IPS-11a (cell line): Measurements from ENCODE around the gene RAB44.

Experiments used
- H3K4me3 ChIP-seq: one replicate; pipeline ENCODE4 v1.5.1; 2013; ENCODE audit warnings: low read depth, low read length, control low read depth

Gene RAB44

DNA sequence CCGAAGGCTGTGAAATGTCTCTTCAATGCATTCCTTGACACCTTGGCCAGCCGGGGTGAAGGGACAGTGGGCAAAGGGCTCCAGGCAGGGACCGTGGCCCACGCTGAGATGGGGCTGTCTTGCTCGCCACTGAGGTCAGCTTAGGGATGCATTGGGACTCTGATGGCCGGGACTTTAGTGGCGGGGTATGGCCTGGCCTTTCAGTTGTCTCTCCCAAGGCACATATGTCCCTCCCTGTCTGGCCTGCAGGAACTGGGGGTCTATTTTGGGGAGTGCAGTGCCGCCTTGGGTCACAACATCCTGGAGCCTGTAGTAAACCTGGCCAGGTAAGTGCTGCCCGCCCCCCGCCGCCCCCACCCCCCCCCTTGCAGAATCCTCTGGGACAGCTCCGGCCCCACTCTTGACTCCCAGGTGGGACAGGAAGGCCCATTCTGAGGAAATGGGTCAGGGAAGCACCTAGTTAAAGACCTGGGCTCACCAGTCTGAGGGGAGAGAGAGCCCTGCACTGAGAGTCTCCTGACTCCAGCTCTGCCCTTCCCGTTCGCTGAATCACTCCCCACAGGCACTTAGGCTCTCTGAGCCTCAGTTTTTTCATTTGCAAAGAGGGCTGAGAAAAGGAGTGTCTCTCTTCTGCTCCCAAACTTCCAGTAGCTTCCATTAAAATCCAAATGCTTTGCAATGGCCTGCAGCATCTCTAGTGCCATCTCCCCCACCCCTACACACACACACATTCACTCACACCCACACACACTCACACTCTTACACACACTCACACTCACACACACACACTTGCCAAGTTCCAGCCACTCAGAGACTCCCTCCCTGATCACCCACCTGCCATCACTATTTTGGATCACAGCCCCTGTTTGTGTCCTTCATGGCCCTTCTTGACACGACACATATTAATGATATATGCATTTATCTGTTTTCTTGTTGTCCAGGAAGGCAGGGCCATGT, 33.1 kb downstream of the RAB44 start:
- no peak overlapping the region for H3K4me3 ChIP-seq

DNA sequence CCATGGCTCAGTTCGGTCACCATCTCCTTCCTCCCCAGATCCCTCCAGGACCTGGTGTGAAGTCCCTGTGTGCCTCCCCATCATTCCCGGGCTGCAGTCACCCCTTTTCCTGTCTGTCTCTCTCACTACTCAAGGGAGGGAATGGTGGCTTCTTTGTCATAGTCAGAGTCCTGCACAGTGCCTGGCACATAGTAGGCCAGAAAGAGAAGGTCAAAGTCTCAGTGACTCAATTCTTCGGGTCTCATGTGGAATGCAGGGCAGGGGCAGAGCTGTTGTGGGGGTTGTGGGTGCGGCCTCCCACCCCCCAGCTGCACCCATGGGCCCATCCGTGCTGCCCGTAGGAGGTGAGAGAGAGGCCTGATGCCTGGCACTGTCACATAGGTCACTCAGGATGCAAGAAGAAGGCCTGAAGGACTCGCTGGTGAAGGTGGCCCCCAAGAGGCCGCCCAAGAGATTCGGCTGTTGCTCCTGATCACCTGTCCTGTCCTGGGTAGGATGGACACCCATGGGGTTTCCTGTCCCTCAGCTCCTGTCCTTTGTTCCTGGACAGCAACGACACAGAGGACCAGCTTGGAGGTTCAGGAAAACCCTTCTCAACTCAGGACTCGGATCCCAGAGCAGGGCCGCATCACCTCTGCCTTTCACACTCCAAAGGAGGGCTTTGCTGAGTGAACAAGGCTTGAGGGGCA, 34.1 kb downstream of the RAB44 start:
- H3K4me3 ChIP-seq = no peak overlapping the region

DNA sequence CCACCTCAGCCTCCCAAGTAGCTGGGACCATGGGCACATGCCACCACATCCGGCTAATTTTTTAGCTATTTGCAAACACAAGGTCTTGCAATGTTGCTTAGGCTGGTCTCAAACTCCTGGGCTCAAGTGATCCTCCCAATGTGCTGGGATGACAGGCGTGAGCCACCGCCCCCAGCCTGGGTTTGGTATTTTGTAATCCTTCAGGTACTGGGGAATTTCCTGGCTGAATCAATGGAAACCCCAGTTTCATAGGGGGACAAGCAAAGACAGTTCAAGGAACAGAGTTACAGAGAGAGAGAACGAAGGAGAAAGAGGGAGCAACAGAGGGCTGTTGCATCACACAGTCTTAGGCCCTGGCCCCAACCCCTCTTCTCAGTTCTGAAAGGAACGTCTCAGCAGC, 35.7 kb downstream of the RAB44 start:
- no peak overlapping the region for H3K4me3 ChIP-seq

DNA sequence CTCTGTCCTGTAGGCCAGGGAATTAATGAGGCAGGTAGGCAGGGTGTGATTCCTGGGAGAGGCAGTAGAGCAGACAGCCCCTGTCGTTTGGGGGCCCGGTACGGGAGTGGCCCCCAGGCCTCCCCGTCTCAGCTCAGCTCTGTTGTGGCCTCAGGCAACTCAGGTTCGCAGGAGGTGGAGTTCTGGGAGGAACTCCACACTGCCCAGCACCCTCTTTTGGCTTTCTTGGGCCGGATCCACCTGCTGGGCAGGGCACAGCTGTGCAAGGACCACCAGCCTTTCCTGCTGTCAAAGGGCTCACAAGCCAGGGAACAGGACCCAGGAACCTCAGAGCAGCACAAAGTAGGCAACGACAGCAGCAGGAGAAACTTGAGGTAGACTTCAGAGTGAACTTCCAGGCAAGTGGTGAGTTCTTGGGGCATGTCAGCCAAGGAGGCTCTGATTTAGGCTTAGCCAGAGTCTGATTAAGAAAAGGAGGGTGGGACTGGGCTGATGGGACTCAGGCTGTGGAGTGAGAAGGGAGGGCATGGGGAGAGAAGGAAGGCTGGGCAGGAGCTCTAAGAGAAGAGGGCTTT, 36.9 kb downstream of the RAB44 start:
- no peak overlapping the region for H3K4me3 ChIP-seq

DNA sequence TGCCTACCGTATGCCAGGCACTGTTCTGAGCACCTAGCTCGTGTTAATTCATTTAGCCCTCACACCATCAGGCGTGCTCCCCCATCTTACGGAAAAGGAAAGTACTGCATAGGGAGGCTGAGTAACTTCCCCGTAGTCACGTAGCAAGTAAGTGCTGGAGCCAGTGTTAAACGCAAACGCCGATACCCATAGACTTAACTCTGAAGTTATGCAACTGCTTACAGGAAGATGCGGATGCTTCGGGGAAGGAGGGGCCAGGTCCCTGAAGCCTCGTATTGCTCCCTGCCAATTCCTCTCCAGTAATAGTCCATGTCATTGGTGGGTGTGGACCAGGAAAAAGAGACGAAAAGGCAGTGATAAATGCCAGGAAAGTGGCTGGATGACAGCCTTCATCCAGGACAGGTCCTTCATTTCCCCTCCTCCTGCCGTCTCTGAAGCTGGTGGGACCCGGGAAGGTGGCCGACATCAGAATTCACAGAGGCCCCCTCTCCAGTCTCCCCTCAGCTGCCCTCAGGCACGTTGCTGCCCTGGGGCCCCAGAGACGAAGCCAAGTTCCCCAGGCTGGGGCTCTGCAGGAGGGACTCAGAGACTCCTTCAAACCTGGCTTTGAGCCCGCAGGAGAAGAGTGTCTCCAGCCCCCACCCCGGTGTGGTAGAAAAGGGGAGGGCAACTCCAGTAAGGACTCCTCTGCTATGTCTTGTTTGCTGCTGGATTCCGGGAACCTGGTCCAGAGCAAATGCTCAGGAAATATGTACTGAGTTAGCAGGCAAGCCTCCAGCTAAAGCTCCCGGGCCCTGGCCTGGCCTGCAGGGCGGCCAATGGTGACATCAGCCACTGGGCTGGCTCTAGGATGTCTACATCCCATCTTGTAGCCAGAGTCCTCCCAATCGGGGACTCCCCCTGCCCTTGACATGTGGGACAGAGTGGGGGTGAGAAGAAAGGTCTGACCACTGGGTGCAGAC, 37.8 kb downstream of the RAB44 start:
- no peak overlapping the region for H3K4me3 ChIP-seq

DNA sequence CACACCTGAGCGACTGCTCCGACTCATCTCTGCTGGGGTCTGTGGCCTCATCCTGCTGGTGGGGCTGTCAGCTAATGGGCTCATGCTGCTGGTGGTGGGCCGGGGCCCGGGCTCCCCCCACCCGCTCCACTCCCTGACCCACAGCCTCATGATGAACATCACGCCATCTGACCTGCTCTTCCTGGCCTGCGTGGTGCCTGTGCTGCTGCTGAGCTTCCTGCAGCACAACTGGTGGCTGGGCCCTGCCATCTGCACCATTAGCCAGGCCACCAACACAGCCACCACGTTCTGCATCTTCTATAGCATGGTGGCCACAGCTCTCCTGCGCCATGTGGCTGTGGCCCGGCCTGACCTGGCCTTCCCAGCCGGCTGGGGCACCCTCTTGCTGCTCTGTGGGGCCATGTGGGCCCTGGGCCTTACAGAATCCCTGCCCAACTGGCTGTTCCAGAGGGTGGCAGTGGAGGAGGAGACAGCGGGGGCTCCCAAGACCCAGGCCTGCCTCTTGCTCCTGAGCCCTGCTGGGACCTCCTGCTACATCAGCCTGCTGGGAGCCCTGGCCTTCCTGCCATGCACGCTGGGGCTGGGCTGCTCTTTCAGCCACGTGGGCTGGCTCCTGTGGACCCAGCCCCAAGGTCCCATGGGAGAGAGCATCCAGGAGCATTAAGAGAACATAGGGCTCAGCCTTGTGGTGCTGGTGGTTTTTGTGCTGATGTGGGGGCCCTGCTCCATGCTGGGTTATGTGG, 39.6 kb downstream of the RAB44 start:
- no peak overlapping the region for H3K4me3 ChIP-seq

DNA sequence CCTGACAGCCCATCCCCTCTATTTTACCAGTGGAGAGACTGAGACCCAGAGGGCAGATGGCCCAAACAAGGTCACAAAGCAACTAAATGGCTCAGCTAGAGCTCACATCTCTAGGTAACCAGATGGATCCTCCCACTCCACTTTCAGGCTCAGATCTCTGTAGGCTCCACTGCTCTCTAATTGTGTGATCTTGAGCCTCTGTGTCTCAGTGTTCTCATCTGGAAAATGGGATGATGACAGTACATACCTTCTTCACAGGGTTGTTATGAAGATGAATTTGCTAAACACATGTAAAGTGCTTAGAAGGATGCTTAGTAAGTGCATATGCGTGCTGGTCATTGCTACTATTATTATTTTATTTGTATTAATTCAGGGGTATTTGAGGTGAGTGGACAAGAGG, 40.5 kb downstream of the RAB44 start:
- no peak overlapping the region for H3K4me3 ChIP-seq

DNA sequence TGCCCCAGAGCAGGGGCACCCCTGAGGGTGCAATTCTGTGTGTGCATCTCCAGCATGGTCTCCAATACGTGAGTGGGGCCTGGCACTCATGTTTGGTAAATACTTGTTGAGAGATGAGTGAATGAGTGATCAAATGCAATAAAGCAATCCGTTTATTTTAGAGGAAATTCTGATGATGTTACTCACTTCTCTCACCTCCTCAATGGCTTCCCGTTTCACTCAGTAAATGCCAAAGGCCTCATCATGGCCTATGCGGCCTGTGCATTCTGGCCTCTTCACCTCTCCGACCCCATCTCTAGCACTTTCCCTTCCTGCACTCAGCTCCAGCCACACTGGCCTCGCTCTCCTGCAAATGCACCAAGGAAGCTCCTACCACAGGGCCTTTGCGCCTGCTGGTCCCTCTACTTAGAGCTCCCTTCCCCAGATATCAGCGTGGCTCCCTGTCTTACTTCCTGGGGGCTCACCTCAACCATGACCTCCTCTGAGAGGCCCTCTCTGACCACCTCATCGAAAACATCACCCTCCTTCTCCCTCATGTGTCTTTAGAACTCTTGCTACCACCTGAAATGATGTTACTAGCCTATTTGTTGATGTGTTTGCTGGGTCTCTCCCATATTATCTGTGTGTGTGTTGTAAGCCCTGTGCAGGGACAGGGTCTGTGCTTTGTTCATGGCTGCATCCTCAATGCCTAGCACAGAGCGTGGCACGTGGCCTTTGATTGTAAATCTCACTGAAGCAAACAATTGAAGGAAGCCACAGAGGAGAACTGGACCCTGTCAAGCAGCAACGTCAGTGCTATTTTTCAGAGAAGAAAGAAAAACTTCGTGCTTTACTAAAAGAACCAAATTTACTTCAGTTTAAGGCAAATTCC, 42.6 kb downstream of the RAB44 start:
- no peak overlapping the region for H3K4me3 ChIP-seq

DNA sequence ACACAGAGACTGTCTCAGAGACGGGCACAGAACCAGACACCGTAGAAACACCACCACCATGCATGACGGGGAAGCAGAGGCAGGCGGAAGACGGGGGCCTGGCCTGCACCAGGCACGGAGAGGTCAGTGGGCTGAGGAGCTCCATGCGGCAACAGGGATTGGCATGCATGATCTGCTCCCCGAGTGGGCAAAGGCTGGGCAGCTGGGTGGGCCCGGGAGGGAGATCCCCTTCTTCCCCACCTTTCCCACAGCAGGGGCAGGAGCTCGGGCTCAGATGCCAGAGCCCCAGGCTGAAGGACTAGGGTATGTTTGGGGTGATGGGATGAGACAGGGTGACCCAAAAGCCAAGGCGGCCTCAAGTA, 43.2 kb downstream of the RAB44 start:
- no peak overlapping the region for H3K4me3 ChIP-seq

DNA sequence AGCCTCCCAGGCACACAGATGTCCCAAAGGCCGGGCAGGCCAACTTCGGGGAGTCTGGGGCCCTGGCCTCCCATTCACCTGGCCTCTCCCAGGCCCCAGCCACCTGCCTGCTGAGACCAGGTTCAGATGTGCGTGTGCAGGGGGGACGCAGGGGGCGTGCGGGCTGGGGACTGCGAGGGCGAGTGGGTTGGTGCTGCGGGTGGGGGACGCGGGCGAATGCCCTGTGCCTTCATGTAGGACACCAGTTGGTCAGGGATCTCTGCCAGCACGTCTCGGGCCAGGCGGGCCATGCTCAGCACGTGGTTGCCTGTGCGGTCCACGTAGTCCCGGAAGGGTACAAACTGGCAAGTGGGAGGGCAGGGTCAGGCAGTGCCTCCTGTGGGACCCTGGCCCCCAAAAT, 44.5 kb downstream of the RAB44 start:
- H3K4me3 ChIP-seq = no peak overlapping the region

DNA sequence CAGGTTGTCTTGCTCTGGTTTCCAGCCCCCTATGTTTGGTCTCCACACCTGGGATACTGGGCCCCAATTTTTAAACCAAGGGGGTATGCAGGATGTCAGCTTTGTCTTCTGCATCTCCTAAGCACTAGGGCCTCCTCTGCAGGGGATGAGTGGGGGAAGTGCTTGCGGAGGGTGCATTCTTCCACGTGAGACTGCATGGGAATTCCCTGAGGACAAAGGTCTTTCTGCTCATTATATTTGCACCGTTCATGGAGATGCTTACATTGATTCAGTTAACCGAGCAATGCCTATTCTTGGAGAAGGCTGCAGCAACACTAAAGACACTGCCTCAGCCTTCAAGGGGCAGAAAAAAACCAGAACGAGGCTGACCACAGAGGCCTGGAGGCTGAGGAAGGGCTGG, 45.4 kb downstream of the RAB44 start:
- H3K4me3 ChIP-seq = no peak overlapping the region

DNA sequence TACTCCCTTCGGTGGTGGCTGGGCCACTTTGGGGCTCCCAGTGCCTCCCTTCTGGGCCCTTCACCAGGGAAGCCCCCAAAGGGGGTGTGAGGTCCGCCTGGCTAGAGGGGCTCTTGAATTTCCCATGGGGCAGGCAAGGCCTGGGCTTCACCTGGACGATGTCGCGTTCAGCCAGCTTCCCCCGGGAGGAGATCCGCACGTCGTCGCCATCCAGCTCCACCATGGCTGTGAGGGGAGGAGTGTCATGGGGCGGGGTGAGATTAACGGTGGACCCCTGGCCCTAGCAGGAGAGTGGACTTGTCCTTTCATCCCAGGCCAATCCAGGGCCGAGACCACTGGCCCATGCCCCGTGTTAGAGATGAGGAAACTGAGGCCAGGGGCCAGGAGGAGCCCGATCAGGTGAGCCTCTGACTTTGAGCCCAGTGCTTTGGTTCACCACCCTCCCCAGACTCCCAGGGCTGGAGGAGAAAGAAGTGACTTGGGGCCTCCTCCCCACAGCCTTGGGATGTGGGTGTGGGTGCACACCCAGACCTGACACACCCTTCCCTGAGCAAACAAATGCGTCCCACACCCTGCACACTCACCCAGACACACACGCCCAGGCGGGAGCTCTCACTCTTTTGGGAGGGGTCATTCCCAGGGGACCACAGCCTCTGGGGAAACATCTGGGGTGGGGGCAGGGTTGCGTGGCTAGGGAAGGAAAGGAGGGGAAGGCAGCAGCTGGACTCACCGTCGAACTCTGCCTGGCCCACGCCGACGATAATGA, 46.1 kb downstream of the RAB44 start:
- no peak overlapping the region for H3K4me3 ChIP-seq

DNA sequence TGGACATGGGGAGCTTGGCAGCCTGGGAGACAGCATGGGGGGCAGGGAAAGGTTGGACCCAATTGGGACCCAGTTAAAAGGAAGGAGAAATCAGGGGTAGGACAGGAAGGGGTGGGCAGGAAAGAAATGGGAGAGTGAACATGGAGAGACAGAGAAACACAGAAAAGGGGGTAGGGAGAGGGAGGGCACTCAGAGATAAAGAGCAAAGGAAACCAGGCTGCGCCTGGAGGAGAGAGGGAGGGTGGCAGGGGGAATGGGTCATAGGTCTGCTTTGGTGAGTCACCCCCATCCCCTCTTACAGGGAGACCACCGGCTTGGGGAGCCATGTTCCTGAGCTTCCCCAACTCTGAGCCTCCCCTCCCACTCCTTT, 46.7 kb downstream of the RAB44 start:
- H3K4me3 ChIP-seq = no peak overlapping the region

DNA sequence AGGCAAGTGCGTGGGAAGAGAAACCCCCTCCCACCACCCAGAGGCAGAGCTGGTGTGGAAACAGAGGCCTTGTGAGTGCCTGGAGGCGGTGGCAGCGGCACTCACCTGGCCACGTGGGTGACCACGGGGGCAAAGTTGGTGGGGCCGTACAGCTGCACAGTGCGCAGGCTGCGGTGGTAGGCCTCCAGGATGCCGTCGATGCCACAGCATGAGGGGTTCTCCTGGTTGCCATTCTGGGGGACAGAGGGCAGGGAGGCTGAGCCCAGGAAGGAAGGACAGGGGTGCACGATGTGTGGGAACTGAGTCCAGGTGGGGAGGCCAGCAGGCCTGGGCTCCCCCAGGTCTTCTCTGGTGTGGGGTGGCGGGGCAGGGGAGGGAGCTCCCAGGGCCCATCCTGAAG, 47.7 kb downstream of the RAB44 start:
- H3K4me3 ChIP-seq = no peak overlapping the region

DNA sequence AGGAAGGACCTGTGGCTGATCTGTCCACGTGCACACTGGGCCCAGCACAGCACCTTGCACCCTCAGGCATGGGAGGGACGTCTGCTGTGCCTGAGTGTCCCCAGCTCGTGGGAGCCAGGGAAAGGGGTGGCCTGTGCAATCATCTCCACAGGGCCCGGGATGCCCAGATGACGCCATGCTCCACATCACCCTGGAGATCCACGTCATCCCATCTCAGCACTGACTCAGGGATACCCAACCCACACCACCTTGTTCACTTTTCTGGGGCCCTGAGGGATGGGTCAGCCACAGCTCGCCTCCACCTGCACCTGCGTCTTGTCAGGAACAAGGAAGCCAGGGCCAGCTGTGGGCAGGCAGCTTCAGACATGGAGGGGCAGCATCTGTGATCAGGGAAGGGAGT, 48.2 kb downstream of the RAB44 start:
- no peak overlapping the region for H3K4me3 ChIP-seq

DNA sequence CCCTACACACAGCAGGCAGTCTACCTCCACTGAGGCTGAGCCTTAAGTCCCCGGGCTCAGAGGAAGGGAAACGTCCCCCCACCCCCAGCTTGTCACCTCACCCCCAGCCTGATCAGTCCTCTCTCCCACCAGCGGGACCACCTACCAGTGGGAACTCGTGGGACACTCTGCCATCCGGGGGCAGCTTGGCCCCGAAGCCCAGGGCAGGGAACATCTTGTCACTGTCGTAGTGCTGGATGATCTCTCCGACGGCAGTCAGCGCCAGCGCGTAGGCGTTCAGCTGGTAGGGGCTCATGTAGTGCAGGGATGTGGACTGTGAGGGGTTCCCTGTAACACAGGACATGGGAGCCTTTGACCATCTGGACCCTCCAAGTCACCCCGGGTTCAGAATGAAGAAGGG, 48.6 kb downstream of the RAB44 start:
- H3K4me3 ChIP-seq = no peak overlapping the region

DNA sequence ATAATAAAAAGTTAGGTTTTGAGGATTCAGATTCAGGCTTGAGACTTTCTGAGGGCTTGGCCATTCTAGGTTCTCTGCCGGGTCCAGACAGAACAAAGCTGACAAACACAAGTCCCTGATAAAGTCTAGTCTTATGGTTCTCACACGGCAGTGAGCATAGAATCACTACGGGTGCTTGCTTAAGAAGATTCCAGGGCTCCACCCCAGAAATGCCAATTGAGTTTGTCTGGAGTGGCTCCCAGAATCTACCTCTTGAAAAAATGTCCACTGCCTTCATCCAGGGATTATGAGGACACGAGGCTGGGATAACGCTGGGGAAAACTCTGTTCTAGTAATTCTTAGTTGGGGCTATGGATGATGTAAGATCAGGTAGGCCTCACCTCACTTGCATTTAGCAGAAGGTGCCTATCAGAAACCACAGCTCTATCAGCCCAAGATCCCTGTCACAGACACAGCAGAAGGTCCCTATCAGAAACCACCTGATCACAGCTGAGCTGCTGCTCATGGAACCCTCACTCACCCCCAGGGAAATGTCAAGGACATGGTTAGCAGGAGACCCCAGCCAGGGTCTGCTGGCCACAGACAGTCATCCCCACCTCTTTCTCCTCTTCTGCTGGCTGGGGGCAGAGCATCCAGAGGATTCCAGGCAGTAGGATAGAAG, 52.3 kb downstream of the RAB44 start:
- H3K4me3 ChIP-seq = no peak overlapping the region

DNA sequence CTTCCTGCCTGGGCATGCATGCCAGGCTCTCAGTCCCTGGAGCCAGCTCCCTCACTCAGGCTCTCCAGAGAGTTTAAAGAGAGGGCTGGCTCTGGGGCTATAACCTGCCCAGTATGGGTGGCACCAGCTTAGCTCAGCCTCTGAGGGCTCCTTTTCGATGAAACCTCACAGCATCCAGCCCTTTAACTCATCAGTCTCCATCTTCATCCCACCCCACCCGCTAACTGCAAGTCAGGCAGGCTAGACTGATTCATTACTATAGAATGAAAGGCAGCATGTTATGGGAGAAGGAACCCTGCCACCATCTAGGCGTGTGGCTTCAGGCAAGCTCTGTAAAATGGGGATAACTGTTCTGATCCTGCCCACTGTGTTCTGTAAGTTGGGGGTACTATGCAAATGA, 53.5 kb downstream of the RAB44 start:
- H3K4me3 ChIP-seq = no peak overlapping the region
